Glutamatergic neuron (in vitro differentiated cells): ENCODE data around the gene ALOX5. TPM values are rescaled to one million over a fixed set of nuclear protein-coding genes. Genes with fewer than 3 reads are reported as not detected.
"Not testable (repeated sequence)": the region's sequence is repeated elsewhere in the genome, so short reads cannot be mapped to it uniquely, and the experiment has no call there.

ENCODE experiments used
- DNase-seq: peaks from one replicate; pipeline ENCODE4 v3.0.0; 2022
- H3K27ac Mint-ChIP-seq: one replicate; pipeline ENCODE4 v1.8.0; 2020; ENCODE audit warnings: mild to moderate bottlenecking, mixed read lengths, inconsistent platforms; ENCODE audit not compliant: unreplicated experiment
- H3K27me3 Mint-ChIP-seq: one replicate; pipeline ENCODE4 v1.8.0; 2020; ENCODE audit warnings: mild to moderate bottlenecking, moderate library complexity, mixed read lengths, inconsistent platforms; ENCODE audit not compliant: unreplicated experiment
- H3K36me3 Mint-ChIP-seq: one replicate; pipeline ENCODE4 v1.8.0; 2020; ENCODE audit warnings: mild to moderate bottlenecking, mixed read lengths, inconsistent platforms; ENCODE audit not compliant: unreplicated experiment
- H3K4me1 Mint-ChIP-seq: one replicate; pipeline ENCODE4 v1.8.0; 2020; ENCODE audit warnings: mild to moderate bottlenecking, low read depth, mixed read lengths, inconsistent platforms; ENCODE audit not compliant: unreplicated experiment
- H3K4me3 Mint-ChIP-seq: one replicate; pipeline ENCODE4 v1.8.0; 2020; ENCODE audit warnings: mild to moderate bottlenecking, mixed read lengths, inconsistent platforms; ENCODE audit not compliant: unreplicated experiment
- H3K9me3 Mint-ChIP-seq: one replicate; pipeline ENCODE4 v1.8.0; 2020; ENCODE audit warnings: mild to moderate bottlenecking, moderate library complexity, mixed read lengths, inconsistent platforms; ENCODE audit not compliant: unreplicated experiment
- total RNA-seq: library from RNA; stranded (reverse); fragmentation: NEBNext Ultra II Directional; extraction: Animal tissue kit (Norgen Biotek cat#: 25700); gene quantifications from one replicate; pipeline ENCODE4 v1.2.1, GENCODE V29; 2021; ENCODE audit not compliant: unreplicated experiment
- TF ChIP-seq, protein P1 (sequence below): fragments of 200-600 bp; sonication (generic); IDR thresholded peaks from one replicate; pipeline ENCODE4 v1.5.0; 2021; ENCODE audit not compliant: partially characterized antibody, unreplicated experiment

ALOX5 gene
- total RNA-seq, 1 donor from 2014 or later = 8.4 TPM

DNA sequence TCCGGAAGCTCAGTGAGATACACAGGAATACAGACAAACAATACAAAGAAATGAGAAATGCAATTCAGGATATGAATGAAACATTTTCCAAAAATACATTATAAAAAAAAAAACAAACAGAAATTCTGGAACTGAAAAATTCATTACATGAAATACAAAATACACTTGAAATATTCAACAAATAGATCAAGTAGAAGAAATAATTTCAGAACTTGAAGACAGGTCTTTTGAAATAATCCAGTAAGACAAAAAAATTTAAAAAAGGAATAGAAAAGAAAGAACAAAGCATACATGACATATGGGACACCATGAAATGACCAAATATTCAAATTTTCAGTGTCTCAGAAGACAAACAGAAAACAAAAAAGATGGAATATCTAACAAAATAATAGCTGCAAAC is 102.5 kb downstream of the ALOX5 start:
- Mint-ChIP-seq H3K36me3 (peaks cover 48% of the 10 kb centered on the region), H3K4me3 (no peak overlapping the region), H3K9me3 (peaks cover 6% of the 10 kb centered on the region), H3K27me3 (peaks cover 2% of the 10 kb centered on the region), H3K4me1 (no peaks in the 10 kb centered on the region), H3K27ac (no peak overlapping the region)
- no peak for DNase-seq
- TF ChIP-seq, protein P1, sequence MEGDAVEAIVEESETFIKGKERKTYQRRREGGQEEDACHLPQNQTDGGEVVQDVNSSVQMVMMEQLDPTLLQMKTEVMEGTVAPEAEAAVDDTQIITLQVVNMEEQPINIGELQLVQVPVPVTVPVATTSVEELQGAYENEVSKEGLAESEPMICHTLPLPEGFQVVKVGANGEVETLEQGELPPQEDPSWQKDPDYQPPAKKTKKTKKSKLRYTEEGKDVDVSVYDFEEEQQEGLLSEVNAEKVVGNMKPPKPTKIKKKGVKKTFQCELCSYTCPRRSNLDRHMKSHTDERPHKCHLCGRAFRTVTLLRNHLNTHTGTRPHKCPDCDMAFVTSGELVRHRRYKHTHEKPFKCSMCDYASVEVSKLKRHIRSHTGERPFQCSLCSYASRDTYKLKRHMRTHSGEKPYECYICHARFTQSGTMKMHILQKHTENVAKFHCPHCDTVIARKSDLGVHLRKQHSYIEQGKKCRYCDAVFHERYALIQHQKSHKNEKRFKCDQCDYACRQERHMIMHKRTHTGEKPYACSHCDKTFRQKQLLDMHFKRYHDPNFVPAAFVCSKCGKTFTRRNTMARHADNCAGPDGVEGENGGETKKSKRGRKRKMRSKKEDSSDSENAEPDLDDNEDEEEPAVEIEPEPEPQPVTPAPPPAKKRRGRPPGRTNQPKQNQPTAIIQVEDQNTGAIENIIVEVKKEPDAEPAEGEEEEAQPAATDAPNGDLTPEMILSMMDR = no peak

DNA sequence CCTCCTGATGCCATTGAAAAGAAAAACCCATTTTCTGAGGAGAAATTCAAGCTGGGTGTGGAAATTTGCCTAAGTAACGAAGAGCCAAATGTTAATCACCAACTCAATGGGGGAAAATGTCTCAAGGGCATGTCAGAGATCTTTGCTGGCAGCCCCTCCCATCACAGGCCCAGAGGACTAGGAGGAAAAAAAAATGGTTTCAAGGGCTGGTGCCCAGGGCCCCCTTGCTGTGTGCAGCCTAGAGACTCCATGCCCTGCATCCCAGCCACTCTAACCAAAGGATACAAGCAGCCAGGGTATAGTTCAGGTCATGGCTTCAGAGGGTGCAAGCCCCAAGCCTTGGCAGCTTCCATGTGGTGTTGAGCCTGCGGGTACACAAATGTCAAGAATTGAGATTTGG is 106.3 kb downstream of the ALOX5 start:
- no peak overlapping the region for H3K27ac Mint-ChIP-seq
- H3K4me1 Mint-ChIP-seq = peaks cover 9% of the 10 kb centered on the region
- DNase-seq = no peak
- peaks cover 6% of the 10 kb centered on the region for H3K9me3 Mint-ChIP-seq
- TF ChIP-seq, protein P1 = no peak
- H3K27me3 Mint-ChIP-seq = peaks cover 6% of the 10 kb centered on the region
- peaks cover 47% of the 10 kb centered on the region for H3K36me3 Mint-ChIP-seq
- H3K4me3 Mint-ChIP-seq = no peak overlapping the region

DNA sequence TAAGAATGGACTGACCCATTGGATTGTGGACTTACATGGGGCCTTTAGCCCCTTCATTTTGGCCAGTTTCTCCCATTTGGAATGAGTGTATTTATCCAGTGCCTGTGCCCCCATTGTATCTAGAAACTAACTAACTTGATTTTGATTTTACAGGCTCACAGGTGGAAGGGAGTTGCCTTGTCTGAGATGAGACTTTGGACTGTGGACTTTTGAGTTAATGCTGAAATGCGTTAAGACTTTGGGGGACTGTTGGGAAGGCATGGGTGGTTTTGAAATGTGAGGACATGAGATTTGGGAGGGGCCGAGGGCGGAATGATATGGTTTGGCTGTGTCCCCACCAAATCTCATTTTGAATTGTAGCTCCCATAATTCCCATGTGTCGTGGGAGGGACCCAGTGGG is 107.1 kb downstream of the ALOX5 start:
- H3K36me3 Mint-ChIP-seq = peaks cover 41% of the 10 kb centered on the region
- not testable (repeated sequence) for DNase-seq, H3K27ac Mint-ChIP-seq, H3K4me1 Mint-ChIP-seq, H3K27me3 Mint-ChIP-seq, H3K4me3 Mint-ChIP-seq, H3K9me3 Mint-ChIP-seq

DNA sequence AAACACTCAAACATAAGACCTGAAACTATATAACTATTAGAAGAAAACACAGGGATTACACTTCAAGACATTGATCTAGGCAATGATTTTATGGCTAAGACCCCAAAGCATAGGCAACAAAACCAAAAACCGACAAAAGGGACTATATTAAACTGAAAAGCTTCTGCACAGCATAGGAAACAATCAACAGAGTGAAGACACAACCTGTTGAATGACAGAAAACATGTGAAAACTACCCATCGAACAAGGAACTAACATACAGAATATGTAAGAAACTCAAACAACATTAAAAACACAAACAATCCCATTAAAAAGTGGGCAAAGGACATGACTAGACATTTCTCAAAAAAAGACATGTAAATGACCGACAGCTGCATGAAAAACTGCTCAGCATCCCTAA is 109.0 kb downstream of the ALOX5 start:
- peaks cover 9% of the 10 kb centered on the region for H3K4me1 Mint-ChIP-seq
- DNase-seq = no peak
- H3K4me3 Mint-ChIP-seq = no peak overlapping the region
- TF ChIP-seq, protein P1 = no peak
- H3K9me3 Mint-ChIP-seq = no peaks in the 10 kb centered on the region
- H3K27ac Mint-ChIP-seq = no peak overlapping the region
- peaks cover 28% of the 10 kb centered on the region for H3K36me3 Mint-ChIP-seq
- H3K27me3 Mint-ChIP-seq = peaks cover 4% of the 10 kb centered on the region

DNA sequence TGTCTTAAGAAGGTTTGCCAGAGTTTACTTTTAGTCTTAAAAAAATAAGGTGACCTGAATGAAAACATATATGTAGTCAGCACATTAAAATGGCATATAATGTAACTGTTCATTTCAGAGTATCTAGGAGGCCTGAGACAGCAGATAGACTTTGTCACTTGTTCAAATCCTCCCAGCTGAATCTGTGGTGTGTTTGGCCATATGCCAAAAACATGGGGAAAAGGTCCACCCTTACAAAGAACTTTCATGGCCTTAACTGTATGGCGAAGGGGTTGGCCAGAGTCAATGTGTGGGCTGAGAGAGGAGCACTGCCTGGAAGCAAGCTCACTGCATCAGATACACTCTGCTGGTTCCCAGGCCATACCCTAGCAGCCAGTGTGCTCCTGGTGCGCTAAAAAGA is 113.7 kb downstream of the ALOX5 start:
- TF ChIP-seq, protein P1 = no peak

DNA sequence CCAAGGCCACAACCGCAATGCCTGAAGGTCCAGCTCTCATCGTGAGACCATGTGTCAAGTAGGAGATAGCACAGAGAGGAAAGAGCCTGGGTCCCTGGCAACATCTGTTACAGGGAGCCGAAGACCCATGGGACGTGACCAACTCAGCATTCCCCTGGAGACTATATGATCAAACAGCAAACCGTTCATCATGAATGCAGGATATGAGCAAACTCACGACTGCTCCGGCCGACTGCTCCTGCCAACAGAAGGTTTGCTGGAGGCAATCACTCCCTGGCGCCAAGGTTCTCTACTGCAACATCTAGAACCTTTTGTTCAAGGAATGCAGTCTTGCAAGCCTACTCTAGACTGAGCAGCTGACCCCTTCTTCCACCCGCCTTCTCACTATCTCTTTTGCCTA is 114.3 kb downstream of the ALOX5 start:
- Mint-ChIP-seq H3K27me3 (no peaks in the 10 kb centered on the region), H3K9me3 (peaks cover 1% of the 10 kb centered on the region), H3K4me1 (peaks cover 4% of the 10 kb centered on the region), H3K4me3 (no peak overlapping the region), H3K27ac (no peak overlapping the region), H3K36me3 (peaks cover 24% of the 10 kb centered on the region)
- TF ChIP-seq, protein P1 = no peak
- no peak for DNase-seq

More for the DNA sequence above, 113.7 kb downstream of the ALOX5 start:
- H3K36me3 Mint-ChIP-seq = peaks cover 21% of the 10 kb centered on the region
- H3K27ac Mint-ChIP-seq = no peak overlapping the region
- no peak overlapping the region for H3K4me3 Mint-ChIP-seq
- no peak for DNase-seq
- peaks cover 9% of the 10 kb centered on the region for H3K4me1 Mint-ChIP-seq
- peaks cover 2% of the 10 kb centered on the region for H3K27me3 Mint-ChIP-seq
- H3K9me3 Mint-ChIP-seq = no peaks in the 10 kb centered on the region
